GM20000 (cell line): ENCODE results near the gene PPP2R1B.
"Not testable (repeated sequence)": the region's sequence is repeated elsewhere in the genome, so short reads cannot be mapped to it uniquely, and the experiment has no call there.

Source experiments
- DNase-seq: peaks from one replicate; pipeline ENCODE4 v3.0.0; 2012; ENCODE audit warnings: low spot score
- TF ChIP-seq, protein P1 (sequence below): IDR thresholded peaks from 2 replicates; pipeline ENCODE4 v1.5.1; 2012; ENCODE audit warnings: mild to moderate bottlenecking, control low read depth; ENCODE audit errors: extremely low read depth, missing control alignments

The PPP2R1B gene

DNA sequence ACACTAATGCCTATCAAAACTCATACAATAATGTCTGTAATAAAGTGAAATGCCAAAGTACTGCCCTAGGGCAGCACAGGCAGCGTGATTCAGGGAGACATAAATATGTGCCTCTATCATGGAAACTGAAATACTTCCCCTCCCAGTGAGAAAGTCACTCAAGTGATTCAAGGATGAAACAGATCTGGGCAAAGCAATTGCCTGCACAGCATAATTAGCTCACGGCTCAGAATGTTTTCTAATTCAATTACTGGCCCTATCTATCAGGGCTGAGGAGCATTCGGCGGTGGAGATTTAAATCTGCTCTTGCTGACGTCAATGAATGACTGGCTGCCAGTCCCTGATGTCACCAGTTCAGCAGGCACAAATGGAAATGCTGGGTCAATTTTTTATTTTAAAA, 27.7 kb upstream of the PPP2R1B start:
- TF ChIP-seq, protein P1, sequence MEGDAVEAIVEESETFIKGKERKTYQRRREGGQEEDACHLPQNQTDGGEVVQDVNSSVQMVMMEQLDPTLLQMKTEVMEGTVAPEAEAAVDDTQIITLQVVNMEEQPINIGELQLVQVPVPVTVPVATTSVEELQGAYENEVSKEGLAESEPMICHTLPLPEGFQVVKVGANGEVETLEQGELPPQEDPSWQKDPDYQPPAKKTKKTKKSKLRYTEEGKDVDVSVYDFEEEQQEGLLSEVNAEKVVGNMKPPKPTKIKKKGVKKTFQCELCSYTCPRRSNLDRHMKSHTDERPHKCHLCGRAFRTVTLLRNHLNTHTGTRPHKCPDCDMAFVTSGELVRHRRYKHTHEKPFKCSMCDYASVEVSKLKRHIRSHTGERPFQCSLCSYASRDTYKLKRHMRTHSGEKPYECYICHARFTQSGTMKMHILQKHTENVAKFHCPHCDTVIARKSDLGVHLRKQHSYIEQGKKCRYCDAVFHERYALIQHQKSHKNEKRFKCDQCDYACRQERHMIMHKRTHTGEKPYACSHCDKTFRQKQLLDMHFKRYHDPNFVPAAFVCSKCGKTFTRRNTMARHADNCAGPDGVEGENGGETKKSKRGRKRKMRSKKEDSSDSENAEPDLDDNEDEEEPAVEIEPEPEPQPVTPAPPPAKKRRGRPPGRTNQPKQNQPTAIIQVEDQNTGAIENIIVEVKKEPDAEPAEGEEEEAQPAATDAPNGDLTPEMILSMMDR = no peak
- no peak for DNase-seq

DNA sequence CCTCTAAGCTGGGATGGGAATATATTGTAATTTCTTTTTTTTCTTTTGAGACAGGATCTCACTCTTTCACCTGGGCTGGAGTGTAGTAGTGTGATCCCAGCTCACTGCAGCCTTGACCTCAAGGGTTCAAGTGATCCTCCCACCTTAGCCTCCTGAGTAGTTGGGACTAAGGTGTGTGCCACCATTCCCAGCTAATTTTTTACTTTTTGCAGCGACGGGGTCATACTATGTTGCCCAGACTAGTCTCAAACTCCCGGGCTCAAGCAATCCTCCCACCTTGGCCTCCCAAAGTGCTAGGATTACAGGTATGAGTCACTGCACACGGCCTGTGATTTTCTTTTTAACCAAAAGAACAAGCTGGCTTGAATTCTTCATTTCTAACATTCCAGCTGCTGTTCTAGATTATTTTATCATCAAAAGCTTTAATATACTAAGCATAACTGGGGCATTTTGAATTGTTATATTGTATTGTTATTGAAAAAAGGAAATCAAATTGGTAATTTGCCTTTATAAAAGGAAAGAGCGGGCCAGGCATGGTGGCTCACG, 26.8 kb upstream of the PPP2R1B start:
- DNase-seq = no peak

DNA sequence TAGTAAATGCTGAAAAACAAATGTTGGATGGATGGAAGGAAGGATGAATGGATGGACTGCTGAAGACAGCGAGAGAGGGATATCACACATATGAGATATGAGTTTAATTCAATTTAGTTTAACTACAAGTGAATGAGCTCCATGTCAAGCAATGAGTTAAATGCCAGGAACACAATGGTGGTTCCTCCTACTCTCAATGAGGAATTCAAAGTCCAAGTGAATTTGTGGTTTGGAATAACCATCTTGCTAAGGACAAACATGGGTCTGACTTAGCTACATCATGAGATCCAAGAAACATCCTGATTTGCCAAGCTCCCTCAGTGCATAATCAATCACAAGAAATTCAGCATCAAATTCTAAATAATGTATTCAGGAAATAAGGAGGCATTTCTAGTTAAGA, 26.1 kb upstream of the PPP2R1B start:
- TF ChIP-seq, protein P1 = no peak
- no peak for DNase-seq

More for the DNA sequence above, 26.8 kb upstream of the PPP2R1B start:
- TF ChIP-seq, protein P1 = no peak

DNA sequence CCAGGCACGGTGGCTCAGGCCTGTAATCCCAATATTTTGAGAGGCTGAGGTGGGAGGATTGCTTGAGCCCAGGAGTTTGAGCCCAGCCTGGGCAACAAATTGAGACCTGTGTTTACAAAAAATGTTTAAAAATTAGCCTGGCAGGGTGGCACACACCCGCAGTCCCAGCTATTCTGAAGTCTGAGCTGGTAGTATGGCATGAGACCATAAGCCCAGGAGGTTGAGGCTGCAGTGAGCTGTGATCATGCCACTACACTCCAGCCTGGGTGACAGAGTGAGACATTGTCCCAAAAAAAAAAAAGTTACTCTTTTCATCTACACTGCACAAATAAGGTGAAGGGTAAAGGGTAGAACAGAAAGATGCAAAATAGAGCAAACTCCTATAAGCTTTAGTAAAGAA, 22.3 kb upstream of the PPP2R1B start:
- TF ChIP-seq, protein P1 = no peak
- DNase-seq = no peak

DNA sequence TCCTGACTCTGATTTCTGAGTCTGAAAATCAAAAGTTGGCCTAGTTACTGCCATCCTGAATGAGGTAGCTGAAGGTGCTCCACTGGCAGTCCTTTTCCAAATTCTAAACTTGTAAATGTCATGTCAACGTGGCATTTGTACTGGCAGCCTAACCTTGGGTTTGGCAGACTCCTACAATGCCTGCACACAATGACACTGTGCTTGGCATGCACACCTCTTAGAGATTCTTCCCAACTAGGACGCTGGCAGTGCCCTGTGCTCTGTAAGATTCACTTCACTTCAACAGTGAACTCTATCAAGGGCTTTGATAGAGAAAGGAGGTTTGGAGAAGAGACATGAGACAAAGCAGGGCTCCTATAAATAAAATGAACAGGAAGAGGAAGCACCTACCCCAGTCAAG, 21.9 kb upstream of the PPP2R1B start:
- TF ChIP-seq, protein P1 = no peak
- DNase-seq = no peak

DNA sequence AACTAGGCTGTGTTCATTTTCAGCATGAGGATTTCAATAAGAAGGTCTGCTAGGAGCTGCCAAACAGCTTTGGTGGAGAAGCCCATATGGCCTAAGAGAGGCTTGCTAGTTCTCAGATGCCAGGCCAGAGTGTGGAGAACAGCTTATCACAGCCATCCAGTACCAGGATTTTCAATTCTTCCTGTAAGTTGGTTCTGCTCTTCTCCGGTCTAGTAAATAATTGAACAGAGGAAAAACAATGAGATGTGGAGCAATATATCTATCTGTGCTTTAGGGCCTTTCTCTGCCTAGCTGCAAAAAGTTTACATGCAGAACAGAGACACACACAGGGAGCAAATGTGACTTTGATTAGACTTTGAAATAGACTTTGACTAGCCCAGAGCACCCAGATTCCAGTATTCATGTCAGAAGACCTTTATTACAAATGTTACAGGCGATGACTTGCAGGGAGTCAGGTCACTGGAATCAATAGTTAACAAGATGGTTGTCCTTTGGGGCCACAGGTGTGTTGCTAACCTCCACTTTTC, 19.8 kb upstream of the PPP2R1B start:
- TF ChIP-seq, protein P1 = no peak
- no peak for DNase-seq

DNA sequence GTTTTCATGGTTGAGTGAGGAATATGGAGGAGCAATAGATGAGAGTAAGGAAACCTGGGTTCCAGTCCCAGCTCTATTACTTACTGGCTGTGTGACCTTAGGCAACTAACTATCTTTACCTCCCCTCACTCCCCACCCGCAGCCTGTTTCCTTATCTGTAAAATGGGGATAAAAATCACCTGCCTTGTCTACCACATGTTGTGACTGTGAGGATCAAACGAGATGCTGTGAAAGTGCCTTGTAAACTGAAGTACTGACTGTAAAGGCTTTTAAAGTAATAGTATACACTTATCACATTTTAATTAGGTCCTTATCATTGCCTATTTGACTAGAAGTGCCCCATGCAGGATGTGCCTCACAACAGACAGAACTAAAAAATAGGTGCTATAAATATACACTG, 18.9 kb upstream of the PPP2R1B start:
- no peak for DNase-seq
- TF ChIP-seq, protein P1 = no peak

DNA sequence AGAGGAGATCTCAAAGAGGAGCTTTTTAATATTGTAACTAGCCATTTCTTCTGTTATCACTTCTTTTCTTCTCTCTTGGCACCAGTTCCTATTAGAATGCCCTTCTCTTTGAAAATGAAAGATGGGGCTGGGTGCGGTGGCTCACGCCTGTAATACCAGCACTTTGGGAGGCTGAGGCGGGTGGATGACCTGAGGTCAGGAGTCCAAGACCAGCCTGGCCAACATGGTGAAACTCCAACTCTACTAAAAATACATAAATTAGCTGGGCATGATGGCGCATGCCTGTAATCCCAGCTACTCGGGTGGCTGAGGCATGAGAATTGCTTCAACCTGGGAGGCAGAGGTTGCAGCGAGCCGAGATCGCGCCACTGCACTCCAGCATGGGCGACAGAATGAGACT, 18.1 kb upstream of the PPP2R1B start:
- not testable (repeated sequence) for DNase-seq
